HG03045 (cell line): ENCODE measurements around the gene RNF115.

Source experiments
- ATAC-seq: cut with Tn5 transposase; IDR thresholded peaks from one replicate; pipeline ENCODE4 v1.9.1; 2021; ENCODE audit warnings: mild to moderate bottlenecking, moderate library complexity; ENCODE audit not compliant: unreplicated experiment

RNF115 gene

GRCh38 chr1:145707183-145707867 lies 116.6 kb downstream of the RNF115 start, which contains the start of gene PDZK1:
TSS of gene PDZK1 (minus strand) at chr1:145707368. CDS start at chr1:145688021, 19,347 bp downstream.
- ATAC-seq, result no peak

- no peak for ATAC-seq
Measured at GRCh38 chr1:145706086-145706664, 117.7 kb downstream of the RNF115 start.

- ATAC-seq, result no peak
Measured at GRCh38 chr1:145705622-145706021, 118.3 kb downstream of the RNF115 start.

GRCh38 chr1:145702826-145703225 lies 121.1 kb downstream of the RNF115 start:
- ATAC-seq, result no peak

GRCh38 chr1:145702052-145702451 lies 121.8 kb downstream of the RNF115 start:
- ATAC-seq, result no peak

GRCh38 chr1:145701306-145701862 lies 122.5 kb downstream of the RNF115 start:
- ATAC-seq, result no peak

- ATAC-seq, result no peak
Measured at GRCh38 chr1:145696630-145696960, 127.3 kb downstream of the RNF115 start.

- ATAC-seq, result no peak
Measured at GRCh38 chr1:145695821-145696629, 127.9 kb downstream of the RNF115 start.

- ATAC-seq, result no peak
Measured at GRCh38 chr1:145692785-145693443, 131.0 kb downstream of the RNF115 start.

GRCh38 chr1:145690587-145691558 lies 133.0 kb downstream of the RNF115 start:
- peak; percentile 67 for ATAC-seq

GRCh38 chr1:145689922-145690321 lies 134.0 kb downstream of the RNF115 start:
- ATAC-seq, result no peak

GRCh38 chr1:145688924-145689323 lies 135.0 kb downstream of the RNF115 start:
- ATAC-seq, result no peak
